Heart left ventricle (tissue), 16 donors: ENCODE data around the gene NOP56. TPM values are rescaled to one million over a fixed set of nuclear protein-coding genes. Genes with fewer than 3 reads are reported as not detected.
"Not testable (repeated sequence)": the region's sequence is repeated elsewhere in the genome, so short reads cannot be mapped to it uniquely, and the experiment has no call there.

ENCODE experiments used
- ATAC-seq, 4 donors: fragments of 200-7000 bp; cut with Tn5 transposase; one replicate each; pipeline ENCODE4 v1.9.1; 2020 to 2022; ENCODE audit warnings: moderate library complexity in 4 of 4, mild to moderate bottlenecking in 3 of 4, moderate number of reproducible peaks in 1 of 4
- DNase-seq, 5 donors: peaks; one replicate each; pipeline ENCODE4 v3.0.0-alpha.2; 2020
- H3K27ac ChIP-seq, 12 donors: fragments of 200-600 bp; sonication (generic) in 4 of 12; one replicate each; pipeline versions ENCODE4 v1.5.0 to v1.8.0; 2016 to 2022; ENCODE audit warnings: mild to moderate bottlenecking in 2 of 12
- H3K27me3 ChIP-seq, 9 donors: fragments of 200-600 bp; sonication (generic) in 2 of 9; one replicate each; pipeline versions ENCODE4 v1.5.1 to v1.8.0; 2016 to 2022; ENCODE audit warnings: mild to moderate bottlenecking in 3 of 9
- H3K36me3 ChIP-seq, 9 donors: fragments of 200-600 bp; sonication (generic) in 2 of 9; one replicate each; pipeline versions ENCODE4 v1.5.0 to v1.8.0; 2018 to 2022; ENCODE audit warnings: mild to moderate bottlenecking in 2 of 9
- H3K4me1 ChIP-seq, 12 donors: fragments of 200-600 bp; sonication (generic) in 4 of 12; one replicate each; pipeline versions ENCODE4 v1.5.0 to v1.8.0; 2016 to 2022; ENCODE audit warnings: mild to moderate bottlenecking in 3 of 12
- H3K4me3 ChIP-seq, 12 donors: fragments of 200-600 bp; sonication (generic) in 4 of 12; one replicate each; pipeline versions ENCODE4 v1.5.0 to v1.8.0; 2017 to 2022; ENCODE audit warnings: mild to moderate bottlenecking in 9 of 12, moderate library complexity in 4 of 12
- H3K9me3 ChIP-seq, 12 donors: fragments of 200-600 bp; sonication (generic) in 4 of 12; one replicate each; pipeline versions ENCODE4 v1.5.0 to v1.8.0; 2016 to 2022; ENCODE audit warnings: mild to moderate bottlenecking in 1 of 12
- POLR2A ChIP-seq, 2 donors: fragments of 450-650 bp; IDR thresholded peaks; one replicate each; pipeline ENCODE4 v1.6.1; 2017; ENCODE audit warnings: antibody characterized with exemption in 2 of 2, mild to moderate bottlenecking in 2 of 2, moderate library complexity in 2 of 2
- WGBS, 4 donors: extraction: QIAGEN DNeasy Blood & Tissue Kit in 2 of 4; methylation state at CpG; one replicate each; pipeline versions ENCODE4 v1.1.5 to v1.1.7; 2013 to 2018; 5-methylcytosine and 5-hydroxymethylcytosine counted together
- intact Hi-C, 10 donors: fragments of 100-400 bp; cut with DNase I; formaldehyde crosslinking; loops; one replicate each; pipeline versions ENCODE4 v1.11.1 to v1.14.2; 2022
- polyA plus RNA-seq, 2 donors: library from polyadenylated mRNA; stranded (reverse); fragments of 200-250 nt; gene quantifications; one replicate each; pipeline ENCODE4 v1.2.3, GENCODE V29; 2013
- total RNA-seq, 9 donors: library from RNA; depleted of rRNA in 2 of 9; stranded (reverse); fragments of >200 nt in 2 of 9; fragmentation: NEBNext Ultra II Directional in 3 of 9; extraction: Animal tissue kit (Norgen Biotek cat#: 25700) in 3 of 9; gene quantifications; one replicate each; pipeline versions ENCODE4 v1.1.0 to v1.2.4, GENCODE V29; 2016 to 2023
- TF ChIP-seq, protein P1 (sequence below), 12 donors: fragments of 200-600 bp; sonication (generic) in 4 of 12; IDR thresholded peaks; one replicate each; pipeline versions ENCODE4 v1.5.0 to v1.8.0; 2018 to 2022; ENCODE audit warnings: antibody characterized with exemption in 12 of 12, mild to moderate bottlenecking in 5 of 12
- donor health status: ischemic (EF 13 %, LVEDD 7.1; RV severe dilation, severe dysfunction).
- donor health status: healthy with polysubstance abuse.
- donor health status: DM: no; HTN: yes; CAD: no.
- donor health status: DM: no; HTN: no; CAD: no.
- donor health status: ischemic (EF 25% LVEDD 6.9; RV normal size, moderate dysfunction).
- donor health status: ischemic (EF 25% LVEDD 5.7; RV mildly dilated, moderate dysfunction).
- donor health status: healthy.
- donor health status: DM: yes; HTN: yes; CAD: no.
- donor health status: ischemic (EF 35%, LVEDD 5.7; RV mildly dilated, moderate dysfunction).
- donor health status: nonischemic (EF 11% LVEDD 7.7; RV severe dilation, severe dysfunction).
- donor health status: DM: yes; HTN: yes; CAD: no.
- donor health status: PGD.
- donor health status: ischemic (EF 29% LVEDD 5.4; RV normal size, mild dysfunction).
- donor health status: nonischemic (EF 23%, LVEDD 6.1; RV moderate dilation, normal function).

Gene NOP56
- total and polyA plus RNA-seq, 11 donors = 24.6 to 78.8 (median 51.0) TPM

- Histone ChIP-seq H3K27me3 (peaks cover 0 to 5% (median 0%) of the 10 kb centered on the region in 9 donors), H3K36me3 (no peaks in the 10 kb centered on the region), H3K27ac (no peak overlapping the region), H3K9me3 (no peaks in the 10 kb centered on the region), H3K4me3 (no peak overlapping the region), H3K4me1 (no peaks in the 10 kb centered on the region)
- ATAC-seq = no peak
- DNase-seq = no peak
- WGBS, 4 donors = 78 to 87% (median 81%) methylated on average over 4 of the region's 4 CpGs
- TF ChIP-seq, protein P1, sequence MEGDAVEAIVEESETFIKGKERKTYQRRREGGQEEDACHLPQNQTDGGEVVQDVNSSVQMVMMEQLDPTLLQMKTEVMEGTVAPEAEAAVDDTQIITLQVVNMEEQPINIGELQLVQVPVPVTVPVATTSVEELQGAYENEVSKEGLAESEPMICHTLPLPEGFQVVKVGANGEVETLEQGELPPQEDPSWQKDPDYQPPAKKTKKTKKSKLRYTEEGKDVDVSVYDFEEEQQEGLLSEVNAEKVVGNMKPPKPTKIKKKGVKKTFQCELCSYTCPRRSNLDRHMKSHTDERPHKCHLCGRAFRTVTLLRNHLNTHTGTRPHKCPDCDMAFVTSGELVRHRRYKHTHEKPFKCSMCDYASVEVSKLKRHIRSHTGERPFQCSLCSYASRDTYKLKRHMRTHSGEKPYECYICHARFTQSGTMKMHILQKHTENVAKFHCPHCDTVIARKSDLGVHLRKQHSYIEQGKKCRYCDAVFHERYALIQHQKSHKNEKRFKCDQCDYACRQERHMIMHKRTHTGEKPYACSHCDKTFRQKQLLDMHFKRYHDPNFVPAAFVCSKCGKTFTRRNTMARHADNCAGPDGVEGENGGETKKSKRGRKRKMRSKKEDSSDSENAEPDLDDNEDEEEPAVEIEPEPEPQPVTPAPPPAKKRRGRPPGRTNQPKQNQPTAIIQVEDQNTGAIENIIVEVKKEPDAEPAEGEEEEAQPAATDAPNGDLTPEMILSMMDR (IDR thresholded peaks at IDR 0.05) = no peak
- no peak for TF ChIP-seq POLR2A (IDR thresholded peaks at IDR 0.05)
- intact Hi-C loops = loop anchor here in 1 of 10 donors (10.0 kb wide), 1 partner anchor 65 kb away; no protein-coding TSS in a partner anchor
These were observed 27.6 kb downstream of the NOP56 start for GRCh38 chr20:2680046-2680445.

DNA sequence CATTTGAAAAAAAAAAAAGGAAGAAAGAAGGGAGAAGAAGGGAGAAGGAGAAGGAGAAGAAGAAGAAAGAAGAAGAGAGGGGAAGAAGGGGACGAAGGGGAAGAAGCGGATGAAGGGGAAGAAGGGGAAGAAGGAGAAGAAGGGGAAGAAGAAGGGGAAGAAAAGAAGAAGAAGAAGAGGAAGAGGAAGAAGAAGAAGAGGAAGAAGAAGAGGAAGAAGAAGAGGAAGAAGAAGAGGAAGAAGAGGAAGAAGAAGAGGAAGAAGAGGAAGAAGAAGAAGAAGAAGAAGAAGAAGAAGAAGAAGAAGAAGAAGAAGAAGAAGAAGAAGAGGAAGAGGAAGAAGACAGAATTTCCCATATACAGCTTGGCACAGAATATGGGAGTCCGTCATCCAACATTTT is 29.6 kb downstream of the NOP56 start:
- not testable (repeated sequence) for H3K4me3 ChIP-seq, DNase-seq, H3K27ac ChIP-seq, H3K4me1 ChIP-seq, H3K27me3 ChIP-seq, H3K9me3 ChIP-seq, ATAC-seq, H3K36me3 ChIP-seq
- intact Hi-C loops = loop anchor here in 1 of 10 donors (10.0 kb wide), 1 partner anchor 63 kb away; no protein-coding TSS in a partner anchor
- WGBS, 4 donors = 80 to 94% (median 89%) methylated on average over 3 of the region's 3 CpGs

- not testable (repeated sequence) for ATAC-seq, H3K36me3 ChIP-seq, H3K4me1 ChIP-seq, H3K9me3 ChIP-seq, H3K27ac ChIP-seq, DNase-seq, H3K4me3 ChIP-seq
- 76 to 90% (median 86%) methylated on average over 4 of the region's 4 CpGs for WGBS, 4 donors
- H3K27me3 ChIP-seq = peaks cover 0 to 15% (median 0%) of the 10 kb centered on the region in 9 donors
- intact Hi-C loops = loop anchor here in 2 of 10 donors (5.0 to 10.0 kb wide), 2 partner anchors 60 to 157 kb away; partner anchors contain the start of genes PCED1A (in 1 of the 2) and VPS16 (in 1 of the 2)
These were observed 32.4 kb downstream of the NOP56 start for GRCh38 chr20:2684817-2685216.

DNA sequence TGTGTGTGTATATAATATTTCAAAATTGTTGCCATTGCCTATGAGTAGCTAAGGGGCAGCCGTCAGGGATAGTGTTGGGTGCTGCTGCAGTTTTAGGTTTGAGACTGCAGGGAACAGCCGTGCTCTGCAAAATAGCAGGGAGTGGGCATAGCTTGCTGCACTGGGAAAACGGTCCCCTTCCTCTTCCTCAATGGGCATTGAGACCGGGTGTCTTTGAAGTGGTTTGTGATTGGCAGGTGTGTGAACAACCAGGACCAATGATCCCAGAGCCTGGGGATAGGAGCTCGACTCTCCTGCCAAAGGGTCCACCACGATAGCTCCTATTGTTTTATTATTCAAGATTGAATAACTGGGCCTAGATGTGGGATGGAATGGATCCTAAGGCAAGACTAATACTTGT is 35.1 kb downstream of the NOP56 start:
- no peak for TF ChIP-seq POLR2A (IDR thresholded peaks at IDR 0.05)
- TF ChIP-seq, protein P1 (IDR thresholded peaks at IDR 0.05) = no peak
- no peak for DNase-seq
- 37 to 52% (median 43%) methylated on average over 6 of the region's 6 CpGs for WGBS, 4 donors
- intact Hi-C loops = loop anchor here in 2 of 10 donors (5.0 to 10.0 kb wide), 2 partner anchors 57 to 155 kb away; partner anchors contain the start of genes PCED1A (in 1 of the 2) and VPS16 (in 1 of the 2)
- Histone ChIP-seq H3K4me1 (peaks cover 0 to 13% (median 4%) of the 10 kb centered on the region in 12 donors), H3K4me3 (no peak overlapping the region), H3K9me3 (no peaks in the 10 kb centered on the region), H3K27me3 (peaks cover 0 to 16% (median 0%) of the 10 kb centered on the region in 9 donors), H3K36me3 (no peaks in the 10 kb centered on the region), H3K27ac (no peak overlapping the region)
- ATAC-seq = no peak

DNA sequence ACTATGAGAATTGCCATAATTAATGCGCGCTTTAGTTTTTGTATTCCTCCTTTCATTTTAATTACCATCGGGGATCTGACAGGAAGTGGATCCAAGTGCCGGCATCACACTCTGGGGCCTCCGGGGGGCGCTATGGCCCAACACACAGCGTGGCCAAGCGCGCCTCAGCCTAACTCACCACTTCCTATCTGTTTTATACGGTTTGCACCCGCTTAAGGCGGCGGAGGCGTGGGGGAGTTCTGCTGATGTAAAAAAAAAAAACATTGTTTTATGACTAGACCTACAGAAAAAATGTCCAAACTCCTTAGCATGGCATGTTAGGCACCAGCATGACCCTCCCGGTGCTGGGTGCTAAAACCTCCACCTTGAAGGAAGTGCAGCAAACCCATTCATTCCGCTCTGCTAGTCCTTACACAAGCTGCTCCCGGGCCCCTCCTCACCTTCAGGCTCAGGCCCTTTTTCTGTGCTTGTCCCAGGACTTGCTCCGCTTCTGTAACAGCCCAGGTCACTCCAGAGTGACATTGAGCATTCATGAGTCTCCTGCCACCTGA is 35.7 kb downstream of the NOP56 start:
- peaks cover 0 to 16% (median 0%) of the 10 kb centered on the region in 9 donors for H3K27me3 ChIP-seq
- WGBS, 4 donors = 24 to 33% (median 26%) methylated on average over 18 of the region's 18 CpGs
- no peak for TF ChIP-seq POLR2A (IDR thresholded peaks at IDR 0.05)
- TF ChIP-seq, protein P1 (IDR thresholded peaks at IDR 0.05) = peak; percentile 43 to 77 (median 58)
- no peaks in the 10 kb centered on the region for H3K9me3 ChIP-seq
- H3K36me3 ChIP-seq = no peaks in the 10 kb centered on the region
- intact Hi-C loops = loop anchor here in 3 of 10 donors (2.0 to 10.0 kb wide), 4 partner anchors 55 to 313 kb away; partner anchors contain the start of genes PCED1A (in 1 of the 3) and VPS16 (in 1 of the 3)
- H3K4me1 ChIP-seq = peaks cover 0 to 13% (median 4%) of the 10 kb centered on the region in 12 donors
- peak in 3 of 4 donors; percentile 48 to 71 (median 63) for ATAC-seq
- H3K27ac ChIP-seq = no peak overlapping the region
- peak in 3 of 5 donors; percentile 34 to 69 (median 40) for DNase-seq
- H3K4me3 ChIP-seq = no peak overlapping the region
